ENCODE data around the gene MCC.

The MCC gene

GRCh38 chr5:113031104-113031503, 457.1 kb downstream of the MCC start:
- peak; percentile 30 for DNase-seq (ENCODE audit: low spot score)

- no peak for DNase-seq (ENCODE audit: low spot score)
Observed at GRCh38 chr5:113029614-113030013, 458.6 kb downstream of the MCC start.

GRCh38 chr5:113027431-113027830, 460.8 kb downstream of the MCC start:
- no peak for DNase-seq (ENCODE audit: low spot score)

- DNase-seq (ENCODE audit: low spot score): no peak
Observed at GRCh38 chr5:113027015-113027414, 461.2 kb downstream of the MCC start.

GRCh38 chr5:113026211-113026610, 462.0 kb downstream of the MCC start:
- no peak for DNase-seq (ENCODE audit: low spot score)

GRCh38 chr5:113025596-113025995, 462.7 kb downstream of the MCC start:
- DNase-seq (ENCODE audit: low spot score): no peak

- DNase-seq (ENCODE audit: low spot score): no peak
Observed at GRCh38 chr5:113024076-113024697, 464.1 kb downstream of the MCC start.

- DNase-seq (ENCODE audit: low spot score): no peak
Observed at GRCh38 chr5:113022661-113023060, 465.6 kb downstream of the MCC start.

- DNase-seq (ENCODE audit: low spot score): no peak
Observed at GRCh38 chr5:113020461-113021273, 467.6 kb downstream of the MCC start.

GRCh38 chr5:113017881-113018635, 470.2 kb downstream of the MCC start:
- no peak for DNase-seq (ENCODE audit: low spot score)

GRCh38 chr5:113005454-113005853, 482.8 kb downstream of the MCC start:
- no peak for DNase-seq (ENCODE audit: low spot score)

- no peak for DNase-seq (ENCODE audit: low spot score)
Observed at GRCh38 chr5:113003763-113004162, 484.5 kb downstream of the MCC start.

GRCh38 chr5:113002423-113002822, 485.8 kb downstream of the MCC start:
- no peak for DNase-seq (ENCODE audit: low spot score)

- DNase-seq (ENCODE audit: low spot score): no peak
Observed at GRCh38 chr5:113000466-113000865, 487.8 kb downstream of the MCC start.

GRCh38 chr5:112998296-112998695, 490.0 kb downstream of the MCC start:
- DNase-seq (ENCODE audit: low spot score): no peak

- DNase-seq (ENCODE audit: low spot score): no peak
Observed at GRCh38 chr5:112996830-112997374, 491.4 kb downstream of the MCC start.

GRCh38 chr5:112995764-112996618, 492.3 kb downstream of the MCC start:
- DNase-seq (ENCODE audit: low spot score): peak; percentile 55

GRCh38 chr5:112986224-112986623, 502.0 kb downstream of the MCC start:
- no peak for DNase-seq (ENCODE audit: low spot score)

- DNase-seq (ENCODE audit: low spot score): no peak
Observed at GRCh38 chr5:112983363-112983762, 504.9 kb downstream of the MCC start.

- no peak for DNase-seq (ENCODE audit: low spot score)
Observed at GRCh38 chr5:112979723-112980122, 508.5 kb downstream of the MCC start.

- DNase-seq (ENCODE audit: low spot score): no peak
Observed at GRCh38 chr5:112978836-112979235, 509.4 kb downstream of the MCC start.

GRCh38 chr5:112977440-112977861, 510.8 kb downstream of the MCC start:
- DNase-seq (ENCODE audit: low spot score): no peak

Data from iPS-NIHi11 (cell line).